OCI-LY1 (cell line): ENCODE data around the gene FUBP1.

Experiments used
- H2AFZ ChIP-seq: fragments of 200-600 bp; sonication (generic), shearing (Covaris generic); 2 replicates; pipeline ENCODE4 v1.6.0; 2014; ENCODE audit warnings: antibody characterized with exemption, mild to moderate bottlenecking, low read length
- H3F3A ChIP-seq: fragments of 200-600 bp; sonication (generic), shearing (Covaris generic); 2 replicates; pipeline ENCODE4 v1.6.0; 2014; ENCODE audit warnings: mild to moderate bottlenecking, antibody characterized with exemption, low read length, moderate library complexity; ENCODE audit not compliant: insufficient read depth
- H3K27ac ChIP-seq: fragments of 200-600 bp; sonication (generic); 2 replicates; pipeline ENCODE4 v1.5.1; 2014; ENCODE audit warnings: low read length, mixed run types, mild to moderate bottlenecking, low read depth; ENCODE audit not compliant: poor library complexity, severe bottlenecking
- H3K27me3 ChIP-seq: fragments of 200-600 bp; sonication (generic); 2 replicates; pipeline ENCODE4 v1.6.0; 2014; ENCODE audit warnings: antibody characterized with exemption, mild to moderate bottlenecking, low read length, moderate library complexity; ENCODE audit not compliant: insufficient read depth
- H3K36me3 ChIP-seq: fragments of 200-600 bp; sonication (generic); 2 replicates; pipeline ENCODE4 v1.6.1; 2014; ENCODE audit warnings: mild to moderate bottlenecking, antibody characterized with exemption, low read length, moderate library complexity, mixed read lengths; ENCODE audit not compliant: insufficient read depth
- H3K4me1 ChIP-seq: fragments of 200-600 bp; sonication (generic); 2 replicates; pipeline ENCODE4 v1.5.1; 2014; ENCODE audit warnings: mild to moderate bottlenecking, low read length, moderate library complexity; ENCODE audit not compliant: insufficient read depth, severe bottlenecking
- H3K4me2 ChIP-seq: fragments of 200-600 bp; sonication (generic), shearing (Covaris generic); 2 replicates; pipeline ENCODE4 v1.6.1; 2014; ENCODE audit warnings: low read length
- H3K4me3 ChIP-seq: fragments of 200-600 bp; sonication (generic); 2 replicates; pipeline ENCODE4 v1.5.1; 2014; ENCODE audit warnings: low read length, low read depth, mild to moderate bottlenecking, mixed read lengths; ENCODE audit not compliant: poor library complexity, severe bottlenecking
- H3K79me2 ChIP-seq: fragments of 200-600 bp; shearing (Covaris generic); 2 replicates; pipeline ENCODE4 v1.6.1; 2016; ENCODE audit warnings: mixed run types, low read length, mixed read lengths; ENCODE audit not compliant: insufficient read depth
- H3K9ac ChIP-seq: fragments of 200-600 bp; sonication (generic), shearing (Covaris generic); 2 replicates; pipeline ENCODE4 v1.6.1; 2014; ENCODE audit warnings: mild to moderate bottlenecking, low read length, mixed read lengths
- H3K9me2 ChIP-seq: fragments of 200-600 bp; sonication (generic), shearing (Covaris generic); 2 replicates; pipeline ENCODE4 v1.6.1; 2014; ENCODE audit warnings: low read depth, mild to moderate bottlenecking, low read length, mixed read lengths
- H3K9me3 ChIP-seq: fragments of 200-600 bp; shearing (Covaris generic); 2 replicates; pipeline ENCODE4 v1.6.1; 2014; ENCODE audit warnings: low read length, mixed read lengths
- H4K20me1 ChIP-seq: fragments of 200-600 bp; sonication (generic), shearing (Covaris generic); 2 replicates; pipeline ENCODE4 v1.6.0; 2016; ENCODE audit warnings: mild to moderate bottlenecking, low read length; ENCODE audit not compliant: insufficient read depth
- EZH2 ChIP-seq: fragments of 200-600 bp; sonication (generic), shearing (Covaris generic); IDR thresholded peaks from 2 replicates; pipeline ENCODE4 v1.8.0; 2017; ENCODE audit warnings: borderline replicate concordance, mixed run types, mild to moderate bottlenecking, antibody characterized with exemption, low read length, moderate library complexity, mixed read lengths
- TF ChIP-seq, protein P1 (sequence below): fragments of 200-600 bp; sonication (generic), shearing (Covaris generic); IDR thresholded peaks from 2 replicates; pipeline ENCODE4 v1.5.1; 2017; ENCODE audit warnings: mild to moderate bottlenecking, antibody characterized with exemption, low read length, moderate library complexity, mixed read lengths

FUBP1 gene

DNA sequence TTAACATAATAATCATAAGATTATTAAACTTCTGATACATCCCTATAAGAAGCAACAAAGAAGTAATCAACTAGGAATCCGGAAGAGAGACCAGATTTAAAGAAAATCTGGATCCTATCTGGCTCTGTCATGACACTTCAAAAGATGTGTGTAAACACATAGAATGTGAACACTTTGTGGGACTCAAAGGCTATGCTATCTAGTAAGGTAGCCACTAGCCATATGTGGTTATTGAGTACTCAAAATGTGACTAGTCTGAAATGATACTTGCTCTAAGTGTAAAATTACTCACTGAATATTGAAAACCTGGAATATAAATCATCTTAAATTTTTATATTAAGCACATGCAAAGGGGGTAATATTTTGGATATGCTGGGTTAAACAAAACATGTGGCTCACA is 8.7 kb downstream of the FUBP1 start:
- H4K20me1 ChIP-seq: peaks cover 2% of the 10 kb centered on the region; the same call in 1 of the 2 replicates
- H3K9ac ChIP-seq: no peak overlapping the region
- no peak overlapping the region for H3K27ac ChIP-seq
- no peak overlapping the region for H3K4me2 ChIP-seq
- H3K79me2 ChIP-seq: peaks cover 73% of the 10 kb centered on the region
- H3K9me2 ChIP-seq: no peaks in the 10 kb centered on the region
- H3K4me1 ChIP-seq: peaks cover 9% of the 10 kb centered on the region
- H3K9me3 ChIP-seq: no peaks in the 10 kb centered on the region
- TF ChIP-seq, protein P1, sequence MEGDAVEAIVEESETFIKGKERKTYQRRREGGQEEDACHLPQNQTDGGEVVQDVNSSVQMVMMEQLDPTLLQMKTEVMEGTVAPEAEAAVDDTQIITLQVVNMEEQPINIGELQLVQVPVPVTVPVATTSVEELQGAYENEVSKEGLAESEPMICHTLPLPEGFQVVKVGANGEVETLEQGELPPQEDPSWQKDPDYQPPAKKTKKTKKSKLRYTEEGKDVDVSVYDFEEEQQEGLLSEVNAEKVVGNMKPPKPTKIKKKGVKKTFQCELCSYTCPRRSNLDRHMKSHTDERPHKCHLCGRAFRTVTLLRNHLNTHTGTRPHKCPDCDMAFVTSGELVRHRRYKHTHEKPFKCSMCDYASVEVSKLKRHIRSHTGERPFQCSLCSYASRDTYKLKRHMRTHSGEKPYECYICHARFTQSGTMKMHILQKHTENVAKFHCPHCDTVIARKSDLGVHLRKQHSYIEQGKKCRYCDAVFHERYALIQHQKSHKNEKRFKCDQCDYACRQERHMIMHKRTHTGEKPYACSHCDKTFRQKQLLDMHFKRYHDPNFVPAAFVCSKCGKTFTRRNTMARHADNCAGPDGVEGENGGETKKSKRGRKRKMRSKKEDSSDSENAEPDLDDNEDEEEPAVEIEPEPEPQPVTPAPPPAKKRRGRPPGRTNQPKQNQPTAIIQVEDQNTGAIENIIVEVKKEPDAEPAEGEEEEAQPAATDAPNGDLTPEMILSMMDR: no peak
- no peak for TF ChIP-seq EZH2
- H2AFZ ChIP-seq: no peak overlapping the region
- no peaks in the 10 kb centered on the region for H3K27me3 ChIP-seq
- H3F3A ChIP-seq: 0 out of 2 replicates have a peak, but pooled peaks cover 3% of the 10 kb centered on the region
- H3K36me3 ChIP-seq: peaks cover 86% of the 10 kb centered on the region
- H3K4me3 ChIP-seq: no peak overlapping the region

DNA sequence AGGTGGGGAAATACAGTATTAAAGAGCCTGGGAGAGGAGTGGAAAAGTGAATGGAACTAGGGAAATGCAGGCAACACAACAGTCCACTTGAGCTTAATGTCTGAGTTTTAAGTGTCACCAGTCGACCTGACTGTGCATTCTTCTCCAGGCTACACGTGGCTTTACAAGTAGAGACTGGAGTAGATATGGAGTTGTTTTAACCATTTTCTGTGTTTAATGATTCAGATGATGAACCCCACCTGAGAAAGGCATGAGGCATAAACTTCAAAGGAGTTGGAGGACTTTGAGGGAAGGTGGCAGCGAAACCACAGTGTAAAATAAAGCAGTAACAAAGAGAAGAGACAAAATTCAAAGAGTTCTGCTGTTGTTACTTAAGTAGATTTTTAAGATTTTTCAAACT is 12.6 kb downstream of the FUBP1 start:
- Histone ChIP-seq H3K4me3 (no peak overlapping the region), H3F3A (no peaks in the 10 kb centered on the region; the same call in 1 of the 2 replicates), H4K20me1 (no peaks in the 10 kb centered on the region; the same call in 1 of the 2 replicates), H3K9me2 (no peaks in the 10 kb centered on the region), H3K36me3 (peaks cover 99% of the 10 kb centered on the region), H3K4me2 (no peak overlapping the region), H3K27ac (no peak overlapping the region), H3K79me2 (peaks cover 34% of the 10 kb centered on the region), H3K4me1 (no peaks in the 10 kb centered on the region), H2AFZ (no peak overlapping the region), H3K9me3 (no peaks in the 10 kb centered on the region), H3K27me3 (no peaks in the 10 kb centered on the region), H3K9ac (no peak overlapping the region)
- TF ChIP-seq EZH2: no peak
- TF ChIP-seq, protein P1: no peak

DNA sequence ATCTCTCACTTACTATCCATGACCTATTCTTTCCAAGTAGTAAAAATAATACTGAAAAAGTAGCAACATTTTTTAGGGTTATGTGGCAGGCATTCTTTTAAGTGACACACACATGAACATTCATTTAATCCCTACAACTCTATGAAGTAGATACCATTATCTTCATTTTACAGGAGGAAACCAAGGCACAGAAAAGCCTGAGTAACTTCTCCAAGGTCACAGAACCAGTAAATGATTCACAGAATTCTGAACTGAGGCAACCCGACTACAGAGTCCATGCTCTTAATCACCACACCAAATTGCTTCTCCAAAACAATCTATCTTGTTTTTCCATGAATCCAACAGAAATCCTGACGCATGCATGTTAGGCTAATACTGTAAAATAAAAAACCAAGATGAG is 17.5 kb downstream of the FUBP1 start:
- H3K9ac ChIP-seq: no peak overlapping the region

More for the DNA sequence above, 17.5 kb downstream of the FUBP1 start:
- Histone ChIP-seq H3K4me3 (no peak overlapping the region), H3K4me1 (no peaks in the 10 kb centered on the region), H3K4me2 (no peak overlapping the region), H3K27ac (no peak overlapping the region), H3K27me3 (no peaks in the 10 kb centered on the region), H3K9me2 (no peaks in the 10 kb centered on the region), H2AFZ (no peak overlapping the region), H4K20me1 (no peaks in the 10 kb centered on the region), H3K36me3 (peaks cover 100% of the 10 kb centered on the region), H3F3A (no peaks in the 10 kb centered on the region; the same call in 1 of the 2 replicates), H3K9me3 (no peaks in the 10 kb centered on the region), H3K79me2 (no peaks in the 10 kb centered on the region)
- no peak for TF ChIP-seq EZH2
- TF ChIP-seq, protein P1: no peak
